GM23338 (cell line): ENCODE measurements around the gene ENOX1.

ENCODE experiments used
- CREB1 ChIP-seq: fragments of 250-450 bp; sonication (Bioruptor Pico); IDR thresholded peaks from 2 replicates; pipeline ENCODE4 v1.5.0; 2020; ENCODE audit warnings: low read depth, mild to moderate bottlenecking, moderate library complexity
- EZH2 ChIP-seq: fragments of 200-600 bp; sonication (generic); IDR thresholded peaks from one replicate; pipeline ENCODE4 v1.8.0; 2017; ENCODE audit warnings: antibody characterized with exemption, mild to moderate bottlenecking, low read depth; ENCODE audit not compliant: unreplicated experiment
- EZH2phosphoT487 ChIP-seq: fragments of 200-600 bp; sonication (generic); IDR thresholded peaks from one replicate; pipeline ENCODE4 v1.8.1; 2018; ENCODE audit warnings: antibody characterized with exemption; ENCODE audit not compliant: unreplicated experiment
- POLR2AphosphoS5 ChIP-seq: IDR thresholded peaks from 2 replicates; pipeline ENCODE4 v1.6.1; 2016; ENCODE audit warnings: antibody characterized with exemption, low read depth
- TF ChIP-seq, protein P1 (sequence below), 2 experiments: fragments of 200-600 bp in 1 of 2; sonication (generic) in 1 of 2; conservative IDR thresholded peaks; 2 replicates each; pipeline versions ENCODE4 v1.5.1 to v1.6.1; 2016 to 2017; ENCODE audit warnings: antibody characterized with exemption in 2 of 2, low read depth in 2 of 2, mild to moderate bottlenecking in 2 of 2, moderate library complexity in 1 of 2

DNA sequence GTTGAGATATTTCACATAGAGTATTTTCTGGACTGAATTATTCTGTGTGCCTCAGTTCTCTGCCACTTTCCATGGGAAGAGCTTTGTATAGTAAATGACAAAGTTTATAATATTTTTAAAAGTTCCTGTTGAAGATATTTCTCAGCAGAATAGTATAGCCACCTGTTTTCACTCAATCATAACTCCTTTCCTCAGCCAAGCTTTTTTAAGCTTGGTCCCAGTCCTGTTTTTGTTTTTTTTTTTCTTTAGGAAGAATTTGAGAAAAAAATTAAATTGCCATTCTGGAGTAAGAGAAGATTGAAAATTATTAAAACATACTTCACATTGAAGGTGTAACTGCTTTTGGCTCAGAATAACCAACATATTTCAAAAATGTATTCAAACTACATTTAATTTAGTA lies 55.5 kb downstream of the ENOX1 start:
- TF ChIP-seq, protein P1, sequence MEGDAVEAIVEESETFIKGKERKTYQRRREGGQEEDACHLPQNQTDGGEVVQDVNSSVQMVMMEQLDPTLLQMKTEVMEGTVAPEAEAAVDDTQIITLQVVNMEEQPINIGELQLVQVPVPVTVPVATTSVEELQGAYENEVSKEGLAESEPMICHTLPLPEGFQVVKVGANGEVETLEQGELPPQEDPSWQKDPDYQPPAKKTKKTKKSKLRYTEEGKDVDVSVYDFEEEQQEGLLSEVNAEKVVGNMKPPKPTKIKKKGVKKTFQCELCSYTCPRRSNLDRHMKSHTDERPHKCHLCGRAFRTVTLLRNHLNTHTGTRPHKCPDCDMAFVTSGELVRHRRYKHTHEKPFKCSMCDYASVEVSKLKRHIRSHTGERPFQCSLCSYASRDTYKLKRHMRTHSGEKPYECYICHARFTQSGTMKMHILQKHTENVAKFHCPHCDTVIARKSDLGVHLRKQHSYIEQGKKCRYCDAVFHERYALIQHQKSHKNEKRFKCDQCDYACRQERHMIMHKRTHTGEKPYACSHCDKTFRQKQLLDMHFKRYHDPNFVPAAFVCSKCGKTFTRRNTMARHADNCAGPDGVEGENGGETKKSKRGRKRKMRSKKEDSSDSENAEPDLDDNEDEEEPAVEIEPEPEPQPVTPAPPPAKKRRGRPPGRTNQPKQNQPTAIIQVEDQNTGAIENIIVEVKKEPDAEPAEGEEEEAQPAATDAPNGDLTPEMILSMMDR (conservative IDR thresholded peaks at IDR 0.05; ENCODE audit: low read depth in 2 of 2): no peak
- TF ChIP-seq EZH2phosphoT487 (no peak), EZH2 (no peak), CREB1 (CRISPR knock-in tag) (no peak), POLR2AphosphoS5 (no peak)
